GM12892 (cell line): ENCODE data around the gene DHCR7.

Source experiments
- POLR2A ChIP-seq: IDR thresholded peaks from 2 replicates; pipeline ENCODE4 v1.6.1; 2011; ENCODE audit warnings: low read depth, low read length, control low read depth
- POLR2AphosphoS5 ChIP-seq: IDR thresholded peaks from 2 replicates; pipeline ENCODE4 v1.6.1; 2011; ENCODE audit warnings: low read depth, low read length, control low read depth

DNA sequence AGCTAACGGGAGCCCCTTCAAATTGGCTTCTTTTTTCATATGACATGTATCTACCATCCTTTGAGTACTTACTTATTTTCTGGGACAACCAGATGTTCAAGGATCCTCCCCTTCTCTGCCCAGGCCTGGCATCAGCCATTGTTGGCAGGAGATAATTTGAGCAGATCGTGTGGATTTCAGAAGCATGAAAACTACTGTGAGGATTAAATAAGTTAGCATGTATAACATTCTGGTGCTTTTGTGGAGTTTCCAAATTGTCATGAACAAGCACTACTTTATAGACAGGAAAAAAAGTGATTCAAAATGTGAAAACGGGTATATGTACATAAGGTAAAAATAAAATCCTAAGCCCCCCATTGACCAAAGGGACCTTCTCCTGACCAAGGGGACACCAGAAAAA is 2.7 kb upstream of the DHCR7 start:
- TF ChIP-seq POLR2AphosphoS5 (no peak), POLR2A (no peak)
